ENCODE data around the gene PKP2. TPM values are rescaled to one million over a fixed set of nuclear protein-coding genes. Genes with fewer than 3 reads are reported as not detected.

PKP2 gene
- total and polyA plus RNA-seq, 9 of the 15 experiments (the other 6 are each of a cell fraction or from before 2014, with no cell fraction given): 1.6 to 4.2 (median 2.8) TPM

DNA sequence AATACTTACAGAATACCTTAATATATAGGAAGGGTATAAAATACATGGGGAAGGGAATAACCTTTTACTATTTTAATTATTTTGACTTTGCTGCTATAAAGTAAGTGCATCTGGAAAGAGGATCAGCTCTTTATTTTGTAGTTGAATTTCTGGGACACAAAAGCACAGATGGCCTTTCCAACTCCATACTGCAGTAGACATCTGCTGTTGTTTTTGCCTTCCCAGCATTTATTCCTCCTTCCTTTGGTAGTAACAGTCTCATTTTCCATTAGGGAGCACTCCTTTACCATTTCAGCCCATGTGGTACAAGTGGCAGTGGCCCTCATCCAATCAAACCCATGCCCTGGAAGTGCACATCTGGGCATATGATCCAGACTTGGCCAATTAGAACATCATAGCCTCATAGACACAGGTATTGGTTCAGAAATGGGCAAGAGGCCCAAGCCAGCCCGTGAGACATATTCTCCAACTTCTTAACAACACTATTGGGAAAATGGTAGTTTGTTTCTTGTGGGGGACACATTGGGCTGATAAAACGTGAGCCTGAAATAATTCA, 76.1 kb downstream of the PKP2 start:
- Histone ChIP-seq H3K79me2 (ENCODE audit: control insufficient read depth, insufficient read depth, low read length) (no peaks in the 10 kb centered on the region), H3K9me1 (ENCODE audit: control insufficient read depth, insufficient read depth, low read length) (no peaks in the 10 kb centered on the region), H3K9me3 (replicated peaks; ENCODE audit: control insufficient read depth, insufficient read depth, low read depth, low read length) (no peaks in the 10 kb centered on the region), H3K4me2 (ENCODE audit: insufficient read depth, low read length) (no peak overlapping the region), H3K4me1 (replicated peaks in 1 of 2; ENCODE audit: control insufficient read depth in 2 of 2, insufficient read depth in 2 of 2, low read length in 2 of 2) (no peaks in the 10 kb centered on the region), H3K27me3 (ENCODE audit: control insufficient read depth in 2 of 2, insufficient read depth in 2 of 2, low read length in 2 of 2) (no peaks in the 10 kb centered on the region), H3K27ac (ENCODE audit: extremely low read depth, low read depth, low read length) (no peak overlapping the region), H3K4me3 (no peak overlapping the region), H3K36me3 (ENCODE audit: control insufficient read depth, insufficient read depth, low read length) (no peaks in the 10 kb centered on the region), H2AFZ (ENCODE audit: low read depth, low read length) (no peak overlapping the region), H3K9ac (ENCODE audit: insufficient read depth in 1 of 2, low read depth in 2 of 2, low read length in 2 of 2) (no peak overlapping the region), H4K20me1 (replicated peaks; ENCODE audit: control insufficient read depth, insufficient read depth, low read length) (no peaks in the 10 kb centered on the region)
- in situ Hi-C loops (cut with MboI): no loop called here
- intact Hi-C loops (cut with micrococcal nuclease): no loop called here
- ATAC-seq (no peak), FAIRE-seq (no peak), DNase-seq (ENCODE audit: extremely low read depth in 1 of 4, low spot score in 3 of 4) (no peak)
- ChIA-PET POLR2A (interaction anchor here (1.3 kb wide), 1 partner anchor 10 kb away, joined by 3 read pairs; no protein-coding TSS in a partner anchor), CTCF (ENCODE audit: low intra/inter-chr PET ratio) (no interaction called here)
- no TSS peak for BruUV-seq (replicated peaks)
- 4% methylated on average over 2 of the region's 2 CpGs for WGBS (ENCODE audit: insufficient coverage, low coverage, missing lambda C conversion rate)
- TF ChIP-seq, protein P1, sequence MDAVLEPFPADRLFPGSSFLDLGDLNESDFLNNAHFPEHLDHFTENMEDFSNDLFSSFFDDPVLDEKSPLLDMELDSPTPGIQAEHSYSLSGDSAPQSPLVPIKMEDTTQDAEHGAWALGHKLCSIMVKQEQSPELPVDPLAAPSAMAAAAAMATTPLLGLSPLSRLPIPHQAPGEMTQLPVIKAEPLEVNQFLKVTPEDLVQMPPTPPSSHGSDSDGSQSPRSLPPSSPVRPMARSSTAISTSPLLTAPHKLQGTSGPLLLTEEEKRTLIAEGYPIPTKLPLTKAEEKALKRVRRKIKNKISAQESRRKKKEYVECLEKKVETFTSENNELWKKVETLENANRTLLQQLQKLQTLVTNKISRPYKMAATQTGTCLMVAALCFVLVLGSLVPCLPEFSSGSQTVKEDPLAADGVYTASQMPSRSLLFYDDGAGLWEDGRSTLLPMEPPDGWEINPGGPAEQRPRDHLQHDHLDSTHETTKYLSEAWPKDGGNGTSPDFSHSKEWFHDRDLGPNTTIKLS (IDR thresholded peaks at IDR 0.05; ENCODE audit: borderline replicate concordance, low read depth): no peak
- no peak for TF ChIP-seq ATF6 (CRISPR knock-in tag; IDR thresholded peaks at IDR 0.05)
- no peak for TF ChIP-seq E4F1 (CRISPR knock-in tag; IDR thresholded peaks at IDR 0.05; ENCODE audit: borderline replicate concordance)
- TF ChIP-seq RBM39 (optimal IDR thresholded peaks at IDR 0.05; ENCODE audit: low read depth, low read length): no peak
- TF ChIP-seq ZBTB43 (CRISPR knock-in tag; IDR thresholded peaks at IDR 0.05): no peak
- TF ChIP-seq, protein P2, sequence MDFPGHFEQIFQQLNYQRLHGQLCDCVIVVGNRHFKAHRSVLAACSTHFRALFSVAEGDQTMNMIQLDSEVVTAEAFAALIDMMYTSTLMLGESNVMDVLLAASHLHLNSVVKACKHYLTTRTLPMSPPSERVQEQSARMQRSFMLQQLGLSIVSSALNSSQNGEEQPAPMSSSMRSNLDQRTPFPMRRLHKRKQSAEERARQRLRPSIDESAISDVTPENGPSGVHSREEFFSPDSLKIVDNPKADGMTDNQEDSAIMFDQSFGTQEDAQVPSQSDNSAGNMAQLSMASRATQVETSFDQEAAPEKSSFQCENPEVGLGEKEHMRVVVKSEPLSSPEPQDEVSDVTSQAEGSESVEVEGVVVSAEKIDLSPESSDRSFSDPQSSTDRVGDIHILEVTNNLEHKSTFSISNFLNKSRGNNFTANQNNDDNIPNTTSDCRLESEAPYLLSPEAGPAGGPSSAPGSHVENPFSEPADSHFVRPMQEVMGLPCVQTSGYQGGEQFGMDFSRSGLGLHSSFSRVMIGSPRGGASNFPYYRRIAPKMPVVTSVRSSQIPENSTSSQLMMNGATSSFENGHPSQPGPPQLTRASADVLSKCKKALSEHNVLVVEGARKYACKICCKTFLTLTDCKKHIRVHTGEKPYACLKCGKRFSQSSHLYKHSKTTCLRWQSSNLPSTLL (IDR thresholded peaks at IDR 0.05): no peak
- TF ChIP-seq, protein P3, sequence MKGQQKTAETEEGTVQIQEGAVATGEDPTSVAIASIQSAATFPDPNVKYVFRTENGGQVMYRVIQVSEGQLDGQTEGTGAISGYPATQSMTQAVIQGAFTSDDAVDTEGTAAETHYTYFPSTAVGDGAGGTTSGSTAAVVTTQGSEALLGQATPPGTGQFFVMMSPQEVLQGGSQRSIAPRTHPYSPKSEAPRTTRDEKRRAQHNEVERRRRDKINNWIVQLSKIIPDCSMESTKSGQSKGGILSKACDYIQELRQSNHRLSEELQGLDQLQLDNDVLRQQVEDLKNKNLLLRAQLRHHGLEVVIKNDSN (CRISPR knock-in tag; IDR thresholded peaks at IDR 0.05): no peak
- no peak for TF ChIP-seq ZBED1 (IDR thresholded peaks at IDR 0.05)
- TF ChIP-seq, protein P4, sequence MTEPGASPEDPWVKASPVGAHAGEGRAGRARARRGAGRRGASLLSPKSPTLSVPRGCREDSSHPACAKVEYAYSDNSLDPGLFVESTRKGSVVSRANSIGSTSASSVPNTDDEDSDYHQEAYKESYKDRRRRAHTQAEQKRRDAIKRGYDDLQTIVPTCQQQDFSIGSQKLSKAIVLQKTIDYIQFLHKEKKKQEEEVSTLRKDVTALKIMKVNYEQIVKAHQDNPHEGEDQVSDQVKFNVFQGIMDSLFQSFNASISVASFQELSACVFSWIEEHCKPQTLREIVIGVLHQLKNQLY (CRISPR knock-in tag; conservative IDR thresholded peaks at IDR 0.05): no peak
- no peak for TF ChIP-seq FOXK2 (conservative IDR thresholded peaks at IDR 0.05 in 1 of 2, IDR thresholded peaks at IDR 0.05 in 1 of 2; ENCODE audit: low read depth in 2 of 2)
